ENCODE measurements around the gene ERVFRD-1. TPM values are rescaled to one million over a fixed set of nuclear protein-coding genes. Genes with fewer than 3 reads are reported as not detected.

ERVFRD-1 gene
- total and polyA plus RNA-seq, 2 of the 13 experiments (the other 11 are each of a cell fraction or from before 2014, with no cell fraction given) = not detected

DNA sequence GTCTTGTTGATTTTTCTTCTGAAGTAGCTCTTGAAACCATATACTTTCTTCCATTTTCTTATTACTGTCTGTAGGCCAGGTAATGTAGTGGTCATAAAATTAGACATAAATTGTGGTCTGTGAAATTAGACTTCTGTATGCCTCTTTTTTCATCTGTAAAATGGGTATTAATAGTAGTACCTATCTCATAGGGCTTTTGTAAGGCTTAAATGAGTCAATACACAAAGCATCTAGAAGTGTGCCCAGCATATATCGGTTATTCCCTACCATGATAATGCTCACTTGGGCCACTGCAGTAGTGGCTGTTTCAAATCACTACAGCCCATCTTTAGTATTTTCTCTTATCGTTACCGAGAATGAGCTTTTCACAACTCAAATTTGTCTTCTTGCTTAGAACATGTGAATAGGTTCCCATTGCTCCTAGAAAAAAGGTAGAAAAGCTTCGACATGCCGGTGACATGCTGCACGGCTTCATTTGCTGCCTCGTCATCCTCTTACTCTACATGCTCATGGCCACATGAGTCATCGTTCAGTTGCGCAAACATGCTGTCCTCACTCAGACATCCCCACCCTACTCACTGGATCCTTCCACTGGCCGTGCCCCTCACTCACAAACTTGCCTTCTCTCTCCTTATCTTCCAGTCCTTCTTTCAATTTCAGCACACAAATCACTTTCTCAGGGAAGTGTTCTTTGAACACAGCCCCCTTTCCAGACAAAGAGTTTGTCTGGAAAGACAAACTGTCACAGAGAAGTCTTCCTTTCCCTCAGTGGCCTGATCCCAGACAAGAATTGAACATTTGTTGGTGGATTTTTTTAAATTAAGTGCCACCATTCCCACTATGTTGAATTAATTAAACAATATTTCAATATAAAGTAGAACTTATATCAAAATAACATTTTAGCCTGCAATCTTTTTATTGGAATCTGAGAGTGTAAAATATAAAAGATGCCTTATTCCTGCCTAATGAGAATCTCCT lies 32.2 kb upstream of the ERVFRD-1 start (continued):
- TF ChIP-seq POGK (CRISPR knock-in tag; conservative IDR thresholded peaks at IDR 0.05) (peak; percentile 75; the same call in 1 of the 2 replicates), ZSCAN31 (CRISPR knock-in tag; IDR thresholded peaks at IDR 0.05; ENCODE audit: low read depth) (no peak), MEIS1 (CRISPR knock-in tag; IDR thresholded peaks at IDR 0.05; ENCODE audit: borderline replicate concordance) (no peak; the same call in 1 of the 2 replicates), ZNF687 (CRISPR knock-in tag; IDR thresholded peaks at IDR 0.05) (peak; percentile 58; the same call in 1 of the 2 replicates), STAG1 (CRISPR knock-in tag; IDR thresholded peaks at IDR 0.05) (peak; percentile 34; the same call in 1 of the 2 replicates), CHD2 (IDR thresholded peaks at IDR 0.05; ENCODE audit: low read depth, low read length) (no peak), CREM (IDR thresholded peaks at IDR 0.05) (0 out of 2 replicates have a peak, but pooled peaks have one; percentile 26), CREM (CRISPR knock-in tag; IDR thresholded peaks at IDR 0.05) (no peak), PPARG (CRISPR knock-in tag; conservative IDR thresholded peaks at IDR 0.05) (peak; percentile 70; the same call in 1 of the 2 replicates), KDM4B (CRISPR knock-in tag; IDR thresholded peaks at IDR 0.05) (peak; percentile 80; the same call in 1 of the 2 replicates), CBX5 (CRISPR knock-in tag; IDR thresholded peaks at IDR 0.05; ENCODE audit: borderline replicate concordance) (peak; percentile 97; the same call in 1 of the 2 replicates)
- TF ChIP-seq, protein P1, sequence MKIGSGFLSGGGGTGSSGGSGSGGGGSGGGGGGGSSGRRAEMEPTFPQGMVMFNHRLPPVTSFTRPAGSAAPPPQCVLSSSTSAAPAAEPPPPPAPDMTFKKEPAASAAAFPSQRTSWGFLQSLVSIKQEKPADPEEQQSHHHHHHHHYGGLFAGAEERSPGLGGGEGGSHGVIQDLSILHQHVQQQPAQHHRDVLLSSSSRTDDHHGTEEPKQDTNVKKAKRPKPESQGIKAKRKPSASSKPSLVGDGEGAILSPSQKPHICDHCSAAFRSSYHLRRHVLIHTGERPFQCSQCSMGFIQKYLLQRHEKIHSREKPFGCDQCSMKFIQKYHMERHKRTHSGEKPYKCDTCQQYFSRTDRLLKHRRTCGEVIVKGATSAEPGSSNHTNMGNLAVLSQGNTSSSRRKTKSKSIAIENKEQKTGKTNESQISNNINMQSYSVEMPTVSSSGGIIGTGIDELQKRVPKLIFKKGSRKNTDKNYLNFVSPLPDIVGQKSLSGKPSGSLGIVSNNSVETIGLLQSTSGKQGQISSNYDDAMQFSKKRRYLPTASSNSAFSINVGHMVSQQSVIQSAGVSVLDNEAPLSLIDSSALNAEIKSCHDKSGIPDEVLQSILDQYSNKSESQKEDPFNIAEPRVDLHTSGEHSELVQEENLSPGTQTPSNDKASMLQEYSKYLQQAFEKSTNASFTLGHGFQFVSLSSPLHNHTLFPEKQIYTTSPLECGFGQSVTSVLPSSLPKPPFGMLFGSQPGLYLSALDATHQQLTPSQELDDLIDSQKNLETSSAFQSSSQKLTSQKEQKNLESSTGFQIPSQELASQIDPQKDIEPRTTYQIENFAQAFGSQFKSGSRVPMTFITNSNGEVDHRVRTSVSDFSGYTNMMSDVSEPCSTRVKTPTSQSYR (CRISPR knock-in tag; IDR thresholded peaks at IDR 0.05; ENCODE audit: borderline replicate concordance) = peak; percentile 60; the same call in 1 of the 2 replicates
- TF ChIP-seq, protein P2, sequence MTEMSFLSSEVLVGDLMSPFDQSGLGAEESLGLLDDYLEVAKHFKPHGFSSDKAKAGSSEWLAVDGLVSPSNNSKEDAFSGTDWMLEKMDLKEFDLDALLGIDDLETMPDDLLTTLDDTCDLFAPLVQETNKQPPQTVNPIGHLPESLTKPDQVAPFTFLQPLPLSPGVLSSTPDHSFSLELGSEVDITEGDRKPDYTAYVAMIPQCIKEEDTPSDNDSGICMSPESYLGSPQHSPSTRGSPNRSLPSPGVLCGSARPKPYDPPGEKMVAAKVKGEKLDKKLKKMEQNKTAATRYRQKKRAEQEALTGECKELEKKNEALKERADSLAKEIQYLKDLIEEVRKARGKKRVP (CRISPR knock-in tag; IDR thresholded peaks at IDR 0.05) = peak in 1 of 2 experiments; percentile 57; a peak in 2 of 4 replicates
- TF ChIP-seq, protein P3, sequence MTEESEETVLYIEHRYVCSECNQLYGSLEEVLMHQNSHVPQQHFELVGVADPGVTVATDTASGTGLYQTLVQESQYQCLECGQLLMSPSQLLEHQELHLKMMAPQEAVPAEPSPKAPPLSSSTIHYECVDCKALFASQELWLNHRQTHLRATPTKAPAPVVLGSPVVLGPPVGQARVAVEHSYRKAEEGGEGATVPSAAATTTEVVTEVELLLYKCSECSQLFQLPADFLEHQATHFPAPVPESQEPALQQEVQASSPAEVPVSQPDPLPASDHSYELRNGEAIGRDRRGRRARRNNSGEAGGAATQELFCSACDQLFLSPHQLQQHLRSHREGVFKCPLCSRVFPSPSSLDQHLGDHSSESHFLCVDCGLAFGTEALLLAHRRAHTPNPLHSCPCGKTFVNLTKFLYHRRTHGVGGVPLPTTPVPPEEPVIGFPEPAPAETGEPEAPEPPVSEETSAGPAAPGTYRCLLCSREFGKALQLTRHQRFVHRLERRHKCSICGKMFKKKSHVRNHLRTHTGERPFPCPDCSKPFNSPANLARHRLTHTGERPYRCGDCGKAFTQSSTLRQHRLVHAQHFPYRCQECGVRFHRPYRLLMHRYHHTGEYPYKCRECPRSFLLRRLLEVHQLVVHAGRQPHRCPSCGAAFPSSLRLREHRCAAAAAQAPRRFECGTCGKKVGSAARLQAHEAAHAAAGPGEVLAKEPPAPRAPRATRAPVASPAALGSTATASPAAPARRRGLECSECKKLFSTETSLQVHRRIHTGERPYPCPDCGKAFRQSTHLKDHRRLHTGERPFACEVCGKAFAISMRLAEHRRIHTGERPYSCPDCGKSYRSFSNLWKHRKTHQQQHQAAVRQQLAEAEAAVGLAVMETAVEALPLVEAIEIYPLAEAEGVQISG (CRISPR knock-in tag; IDR thresholded peaks at IDR 0.05) = peak; percentile 67; the same call in 1 of the 2 replicates

Data from HepG2 (cell line).